Activated naive CD4-positive, alpha-beta T cell treated with anti-CD3 and anti-CD28 coated beads, Interleukin-2, amount 50 U/mL, for 16 hours (primary cell): ENCODE measurements around the gene PSTPIP1.

Experiments
- DNase-seq: peaks from one replicate; pipeline ENCODE4 v3.0.0-alpha.2; 2020

PSTPIP1 gene

DNA sequence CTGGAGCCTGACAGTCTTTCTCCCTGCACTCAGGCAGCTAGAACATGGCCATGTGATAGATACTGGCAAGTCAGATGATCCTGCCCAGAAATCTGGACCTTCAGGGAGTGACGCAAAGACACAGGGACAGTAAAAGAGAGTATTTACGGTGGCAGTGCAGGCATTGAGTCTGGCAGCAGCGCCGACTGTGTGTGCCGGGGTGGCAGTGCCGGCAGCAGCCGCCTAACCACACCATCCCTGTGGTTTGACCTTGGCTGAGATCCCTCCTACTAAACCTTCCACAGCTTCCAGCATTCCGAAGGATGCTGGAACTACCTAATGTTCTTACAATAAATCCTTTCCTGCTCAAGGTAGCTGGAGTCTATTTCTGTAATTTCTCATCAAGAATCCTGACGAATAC lies 80.6 kb downstream of the PSTPIP1 start:
- no peak for DNase-seq

DNA sequence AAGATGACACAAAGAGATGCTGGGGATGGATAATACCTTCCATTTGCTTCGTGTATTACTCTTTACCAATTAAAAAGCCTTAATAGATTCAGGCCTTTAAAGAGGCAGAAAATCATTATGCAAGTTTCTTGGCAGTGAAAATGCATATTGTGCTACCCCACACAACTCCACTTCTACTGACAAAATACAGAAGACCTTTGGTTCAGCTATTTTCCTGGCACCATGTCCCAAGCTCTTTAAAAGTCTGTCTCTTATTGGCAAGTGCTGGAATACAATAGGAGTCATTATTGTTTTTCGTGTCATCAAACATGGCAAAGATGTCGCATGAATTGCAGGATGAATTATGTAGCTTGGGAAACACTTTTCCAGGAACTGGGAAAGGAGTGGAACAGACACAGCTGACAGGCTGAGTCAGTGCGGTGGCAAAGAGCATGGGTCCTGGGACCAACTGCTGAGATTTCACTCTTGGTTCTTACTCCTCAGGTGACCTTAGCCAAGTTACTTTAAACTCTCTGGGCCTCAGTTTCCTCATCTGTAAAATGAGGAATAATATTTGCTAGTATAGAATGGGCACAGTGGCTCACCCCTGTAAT lies 81.5 kb downstream of the PSTPIP1 start:
- DNase-seq, result no peak

DNA sequence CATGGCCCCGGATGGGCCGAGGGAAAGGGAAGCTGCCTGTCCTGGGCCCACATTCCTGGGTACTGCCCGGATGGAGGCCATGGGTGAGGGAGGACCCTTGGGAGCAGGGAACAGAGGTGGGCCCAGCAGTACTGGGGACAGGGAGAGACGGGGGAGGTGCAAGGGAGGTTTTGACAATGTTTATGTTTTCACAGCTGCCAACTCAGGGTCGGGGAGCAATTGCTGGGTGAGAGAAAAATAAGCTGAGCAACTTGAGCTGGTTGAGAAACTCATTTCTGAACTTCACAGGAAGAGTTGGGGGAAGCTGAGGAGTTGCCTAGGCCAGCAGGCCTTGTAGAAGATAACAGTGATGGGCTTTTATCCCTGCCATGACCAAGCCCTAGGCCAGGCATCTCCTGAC lies 87.0 kb downstream of the PSTPIP1 start:
- DNase-seq, result no peak

DNA sequence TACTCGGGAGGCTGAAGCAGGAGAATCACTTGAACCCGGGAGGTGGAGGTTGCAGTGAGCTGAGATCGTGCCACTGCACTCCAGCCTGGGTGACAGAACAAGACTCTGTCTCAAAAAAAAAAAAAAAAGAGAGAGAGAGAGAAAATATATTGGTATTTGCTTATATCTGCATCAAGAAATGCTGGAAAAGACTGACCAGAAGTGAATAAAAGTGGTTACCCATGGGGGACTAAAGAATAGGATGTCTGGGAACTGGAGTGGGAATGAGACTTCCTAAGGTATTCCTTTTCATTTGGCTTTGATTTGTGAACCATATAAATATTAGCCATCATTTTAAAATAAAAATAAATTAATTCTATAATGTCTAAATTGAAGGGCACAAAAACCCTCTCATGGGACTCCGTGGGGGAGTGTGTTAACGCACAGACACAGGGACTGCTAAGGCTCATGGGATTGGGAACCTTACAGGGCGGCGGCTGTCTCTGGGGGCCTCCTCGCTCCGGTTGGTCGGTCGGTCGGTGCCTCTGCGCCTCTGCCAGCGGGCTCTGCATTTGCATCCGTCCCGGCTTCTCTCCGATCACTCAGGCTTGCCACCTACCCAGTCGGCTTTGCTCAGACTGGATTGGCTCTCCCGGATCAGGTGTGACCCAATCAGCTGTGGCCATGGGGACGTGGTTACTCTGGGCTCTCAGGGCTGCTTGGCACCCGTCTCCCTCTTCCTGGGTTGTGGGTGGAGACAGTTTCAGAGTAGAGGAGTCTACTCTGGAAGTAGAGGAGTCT lies 88.6 kb downstream of the PSTPIP1 start:
- DNase-seq, result peak; percentile 52

DNA sequence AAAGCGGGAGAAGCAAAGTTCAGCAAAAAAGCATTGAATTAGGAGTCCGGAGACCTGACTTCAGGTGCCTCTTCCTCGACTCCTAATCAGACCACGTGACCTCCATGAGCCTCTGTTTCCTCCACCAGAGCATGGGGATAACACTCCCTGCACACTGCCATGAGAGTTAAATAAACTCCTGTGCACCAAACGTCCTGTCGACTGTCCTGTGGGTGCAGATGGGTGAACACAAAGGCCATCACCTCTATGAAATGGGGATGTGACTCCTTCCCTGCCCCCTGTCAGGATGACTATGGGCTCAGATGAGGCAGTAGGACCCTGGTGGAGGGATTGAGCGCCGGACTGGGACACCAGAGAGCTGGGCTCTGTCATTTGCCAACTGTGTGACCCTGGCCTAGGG lies 89.5 kb downstream of the PSTPIP1 start:
- DNase-seq, result no peak

DNA sequence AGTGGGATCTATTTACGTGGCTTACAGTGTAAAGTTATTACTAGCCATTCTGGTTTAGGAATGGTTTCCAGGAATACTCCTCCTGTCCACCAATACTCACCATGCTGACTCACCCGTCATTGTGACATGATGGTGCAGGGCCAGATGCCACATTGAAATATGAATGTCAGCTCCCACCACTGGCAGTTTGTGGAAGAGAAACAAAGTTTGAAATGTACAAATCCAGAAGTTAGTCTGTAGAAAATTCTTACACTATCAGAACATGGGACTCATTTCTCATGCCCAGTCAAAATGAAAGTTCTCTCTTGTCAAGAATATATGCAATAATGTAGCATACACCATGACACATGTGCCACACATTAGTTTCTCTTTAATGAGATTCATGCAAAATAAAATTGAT lies 90.4 kb downstream of the PSTPIP1 start:
- DNase-seq, result no peak
